H9 (cell line): Measurements from ENCODE around the gene ZNF3. TPM values are rescaled to one million over a fixed set of nuclear protein-coding genes. Genes with fewer than 3 reads are reported as not detected.

Experiments
- DNase-seq: peaks from one replicate; pipeline ENCODE4 v3.0.0-alpha.2; 2017
- H2AFZ ChIP-seq: one replicate; pipeline ENCODE4 v1.6.1; 2013; ENCODE audit warnings: mild to moderate bottlenecking, low read length, control low read depth, moderate library complexity
- H2AK5ac ChIP-seq: 2 replicates; pipeline ENCODE4 v1.6.1; 2013; ENCODE audit warnings: low read length, control low read depth, mixed read lengths; ENCODE audit not compliant: insufficient read length
- H2BK120ac ChIP-seq: one replicate; pipeline ENCODE4 v1.6.1; 2013; ENCODE audit warnings: low read depth, mild to moderate bottlenecking, low read length, control low read depth, inconsistent platforms; ENCODE audit not compliant: poor library complexity, severe bottlenecking
- H2BK12ac ChIP-seq: 2 replicates; pipeline ENCODE4 v1.6.1; 2013; ENCODE audit warnings: low read length, control low read depth, mixed read lengths, low read depth; ENCODE audit not compliant: insufficient read length
- H2BK15ac ChIP-seq: 2 replicates; pipeline ENCODE4 v1.6.1; 2013; ENCODE audit warnings: low read depth, low read length, control low read depth
- H2BK20ac ChIP-seq: one replicate; pipeline ENCODE4 v1.6.1; 2013; ENCODE audit warnings: low read depth, mild to moderate bottlenecking, low read length, control low read depth, inconsistent platforms; ENCODE audit not compliant: poor library complexity, severe bottlenecking
- H2BK5ac ChIP-seq: 2 replicates; pipeline ENCODE4 v1.6.1; 2013; ENCODE audit warnings: low read length, control low read depth, mixed read lengths; ENCODE audit not compliant: insufficient read length
- H3K14ac ChIP-seq: 2 replicates; pipeline ENCODE4 v1.6.1; 2013; ENCODE audit warnings: low read length, control low read depth; ENCODE audit not compliant: insufficient read depth
- H3K18ac ChIP-seq: 2 replicates; pipeline ENCODE4 v1.6.1; 2013; ENCODE audit warnings: low read depth, mild to moderate bottlenecking, mixed read lengths, low read length, control low read depth; ENCODE audit not compliant: insufficient read length
- H3K23ac ChIP-seq: 2 replicates; pipeline ENCODE4 v1.6.1; 2013; ENCODE audit warnings: low read length, control low read depth, mixed read lengths, low read depth; ENCODE audit not compliant: insufficient read length
- H3K23me2 ChIP-seq: 2 replicates; pipeline ENCODE4 v1.6.1; 2013; ENCODE audit warnings: low read depth, mild to moderate bottlenecking, mixed read lengths, low read length, control low read depth; ENCODE audit not compliant: insufficient read length, poor library complexity, severe bottlenecking
- H3K27ac ChIP-seq: 2 replicates; pipeline ENCODE4 v1.5.1; 2013; ENCODE audit warnings: low read length, control low read depth, mixed read lengths, low read depth; ENCODE audit not compliant: insufficient read length
- H3K27me3 ChIP-seq: 2 replicates; pipeline ENCODE4 v1.6.1; 2013; ENCODE audit warnings: low read length, control low read depth, inconsistent platforms; ENCODE audit not compliant: insufficient read depth
- H3K4ac ChIP-seq: 2 replicates; pipeline ENCODE4 v1.6.1; 2013; ENCODE audit warnings: low read depth, mild to moderate bottlenecking, control low read depth, inconsistent platforms, low read length, moderate library complexity
- H3K4me1 ChIP-seq: 2 replicates; pipeline ENCODE4 v1.6.1; 2013; ENCODE audit warnings: low read length, control low read depth, inconsistent platforms; ENCODE audit not compliant: insufficient read depth
- H3K4me2 ChIP-seq: 2 replicates; pipeline ENCODE4 v1.6.1; 2013; ENCODE audit warnings: low read length, control low read depth, mixed read lengths; ENCODE audit not compliant: insufficient read length, insufficient read depth
- H3K56ac ChIP-seq: 2 replicates; pipeline ENCODE4 v1.6.1; 2013; ENCODE audit warnings: low read depth, mild to moderate bottlenecking, mixed read lengths, low read length, control low read depth; ENCODE audit not compliant: insufficient read length
- H3K79me1 ChIP-seq: 2 replicates; pipeline ENCODE4 v1.6.1; 2013; ENCODE audit warnings: low read depth, mild to moderate bottlenecking, moderate library complexity, low read length, control low read depth, inconsistent platforms; ENCODE audit not compliant: insufficient read depth, poor library complexity, severe bottlenecking
- H3K79me2 ChIP-seq: 2 replicates; pipeline ENCODE4 v1.6.1; 2013; ENCODE audit warnings: low read length, control low read depth, inconsistent platforms; ENCODE audit not compliant: insufficient read depth
- H3K9ac ChIP-seq: 2 replicates; pipeline ENCODE4 v1.6.1; 2013; ENCODE audit warnings: low read length, control low read depth, mixed read lengths; ENCODE audit not compliant: insufficient read length; ENCODE audit errors: extremely low read depth
- H3K9me3 ChIP-seq: one replicate; pipeline ENCODE4 v1.6.1; 2013; ENCODE audit warnings: low read depth, low read length, inconsistent platforms; ENCODE audit not compliant: control insufficient read depth
- H3T11ph ChIP-seq: one replicate; pipeline ENCODE4 v1.6.1; 2013; ENCODE audit warnings: mild to moderate bottlenecking, low read length, control low read depth, inconsistent platforms
- H4K20me1 ChIP-seq: one replicate; pipeline ENCODE4 v1.6.1; 2013; ENCODE audit not compliant: control insufficient read depth, insufficient read length, insufficient read depth
- H4K5ac ChIP-seq: 2 replicates; pipeline ENCODE4 v1.6.1; 2013; ENCODE audit warnings: low read depth, mild to moderate bottlenecking, mixed read lengths, low read length, control low read depth; ENCODE audit not compliant: insufficient read length
- H4K8ac ChIP-seq: replicated peaks from 2 replicates; pipeline ENCODE4 v1.6.1; 2013; ENCODE audit warnings: low read length, control low read depth, mixed read lengths, low read depth; ENCODE audit not compliant: insufficient read length
- H4K91ac ChIP-seq: 2 replicates; pipeline ENCODE4 v1.6.1; 2013; ENCODE audit warnings: low read depth, mild to moderate bottlenecking, moderate library complexity, mixed read lengths, low read length, control low read depth; ENCODE audit not compliant: insufficient read length
- H3K27ac Mint-ChIP-seq, 3 experiments: 2 replicates in 2 of 3; 3 replicates in 1 of 3; pipeline ENCODE4 v1.8.0; 2020 to 2021; ENCODE audit warnings: mixed read lengths in 3 of 3, mild to moderate bottlenecking in 1 of 3, moderate library complexity in 1 of 3
- H3K27me3 Mint-ChIP-seq: 2 replicates; pipeline ENCODE4 v1.8.0; 2021; ENCODE audit warnings: low read depth, mild to moderate bottlenecking, moderate library complexity, mixed read lengths
- H3K36me3 Mint-ChIP-seq, 3 experiments: 2 replicates in 2 of 3; 3 replicates in 1 of 3; pipeline ENCODE4 v1.8.0; 2020 to 2021; ENCODE audit warnings: low read depth in 3 of 3, mixed read lengths in 3 of 3; ENCODE audit not compliant: insufficient read depth in 1 of 3
- H3K4me1 Mint-ChIP-seq, 2 experiments: 2 replicates each; pipeline ENCODE4 v1.8.0; 2020; ENCODE audit warnings: mixed read lengths in 2 of 2
- H3K4me3 Mint-ChIP-seq, 2 experiments: 2 replicates in 1 of 2; 3 replicates in 1 of 2; pipeline ENCODE4 v1.8.0; 2020 to 2021; ENCODE audit warnings: mild to moderate bottlenecking in 2 of 2, mixed read lengths in 2 of 2, moderate library complexity in 1 of 2
- H3K9me3 Mint-ChIP-seq, 2 experiments: 2 replicates in 1 of 2; 3 replicates in 1 of 2; pipeline ENCODE4 v1.8.0; 2020; ENCODE audit warnings: mild to moderate bottlenecking in 2 of 2, mixed read lengths in 2 of 2, moderate library complexity in 1 of 2
- CTCF ChIP-seq: fragments of 200-600 bp; sonication (generic); conservative IDR thresholded peaks from 3 replicates; pipeline ENCODE4 v1.8.0; 2021; ENCODE audit warnings: antibody characterized with exemption, mild to moderate bottlenecking
- WGBS: extraction: QIAGEN DNeasy Blood & Tissue Kit; methylation state at CpG from one replicate; pipeline ENCODE4 v1.1.7; 2013; ENCODE audit warnings: missing lambda C conversion rate, low lambda C conversion rate, mixed read lengths; ENCODE audit not compliant: insufficient read length; ENCODE audit errors: extremely low coverage; 5-methylcytosine and 5-hydroxymethylcytosine counted together
- total RNA-seq: library from RNA; stranded (reverse); gene quantifications from 2 replicates; pipeline ENCODE4 v1.2.1, GENCODE V29; 2021

The ZNF3 gene
- total RNA-seq, 1 experiment from 2014 or later = 60.4 TPM

- peaks cover 0 to 3% of the 10 kb centered on the region in 2 experiments; a peak in 4 of 5 replicates for H3K9me3 Mint-ChIP-seq
- no peak overlapping the region for H3K9ac ChIP-seq
- no peak overlapping the region for H2AFZ ChIP-seq
- peaks cover 8% of the 10 kb centered on the region; the same call in 1 of the 2 replicates for H3K79me2 ChIP-seq
- H3K4me2 ChIP-seq = no peak overlapping the region
- H3K56ac ChIP-seq = no peak overlapping the region
- no peak overlapping the region for H3T11ph ChIP-seq
- no peaks in the 10 kb centered on the region for H4K20me1 ChIP-seq
- no CpG with 5 or more reads among the region's 3 CpGs for WGBS
- peak overlapping the region in 1 of 3 experiments; percentile 22; a peak in 1 of 7 replicates for H3K27ac Mint-ChIP-seq
- H3K14ac ChIP-seq = no peak overlapping the region
- H3K18ac ChIP-seq = no peak overlapping the region
- TF ChIP-seq CTCF = no peak
- H3K79me1 ChIP-seq = no peaks in the 10 kb centered on the region
- no peak overlapping the region for H3K4ac ChIP-seq
- no peak overlapping the region for H2BK15ac ChIP-seq
- no peak overlapping the region for H2BK120ac ChIP-seq
- H3K27ac ChIP-seq = no peak overlapping the region
- H4K5ac ChIP-seq = no peak overlapping the region
- no peak overlapping the region for H4K91ac ChIP-seq
- H3K27me3 ChIP-seq = no peaks in the 10 kb centered on the region
- peaks cover 9% of the 10 kb centered on the region for H3K23me2 ChIP-seq
- H2AK5ac ChIP-seq = no peak overlapping the region
- H4K8ac ChIP-seq = no peak overlapping the region
- no peak overlapping the region for H3K4me3 Mint-ChIP-seq
- H3K23ac ChIP-seq = no peak overlapping the region
- H3K9me3 ChIP-seq = no peaks in the 10 kb centered on the region
- H3K4me1 ChIP-seq = no peaks in the 10 kb centered on the region
- peaks cover 13 to 15% (median 14%) of the 10 kb centered on the region in 3 experiments for H3K36me3 Mint-ChIP-seq
- DNase-seq = no peak
- no peak overlapping the region for H2BK5ac ChIP-seq
- H2BK20ac ChIP-seq = no peak overlapping the region
- H2BK12ac ChIP-seq = no peak overlapping the region
- peaks cover 17 to 28% of the 10 kb centered on the region in 2 experiments for H3K4me1 Mint-ChIP-seq
- H3K27me3 Mint-ChIP-seq = peaks cover 3% of the 10 kb centered on the region
These were observed 4.0 kb upstream of the ZNF3 start for GRCh38 chr7:100085515-100085914.
